Tongue (tissue), 3 donors: ENCODE results near the gene DNAJC16. TPM values are rescaled to one million over a fixed set of nuclear protein-coding genes. Genes with fewer than 3 reads are reported as not detected.

ENCODE experiments used
- DNase-seq: peaks from one replicate; pipeline ENCODE4 v3.0.0-alpha.2; 2015
- small RNA-seq: library from RNA; depleted of rRNA; stranded (forward); fragments of <200 nt; gene quantifications from one replicate; pipeline ENCODE3, GENCODE V24; 2014; ENCODE audit warnings: low replicate concordance
- total RNA-seq: library from RNA; depleted of rRNA; stranded (reverse); fragments of >200 nt; gene quantifications from one replicate; pipeline ENCODE4 v1.2.3, GENCODE V29; 2014

The DNAJC16 gene
- total RNA-seq, 1 donor from 2014 or later = 18.6 TPM

GRCh38 chr1:15620902-15621682 lies 94.4 kb downstream of the DNAJC16 start:
- no peak for DNase-seq

- DNase-seq = no peak
These were observed 95.3 kb downstream of the DNAJC16 start for GRCh38 chr1:15621975-15622374.

GRCh38 chr1:15622712-15623373 lies 96.2 kb downstream of the DNAJC16 start:
- DNase-seq = peak; percentile 46

- no peak for DNase-seq
These were observed 96.8 kb downstream of the DNAJC16 start for GRCh38 chr1:15623435-15623834.

GRCh38 chr1:15624133-15624714 lies 97.6 kb downstream of the DNAJC16 start:
- DNase-seq = no peak

- DNase-seq = peak; percentile 19
These were observed 98.6 kb downstream of the DNAJC16 start for GRCh38 chr1:15625056-15625917.

Small RNA genes within 50 kb of the gene (small RNA-seq; reads per million reads assigned to genes)
- gene CD24P1 (not detected), gene RNU7-179P (not detected), gene SCARNA21B (not detected)

Other genes starting within 250 kb of the DNAJC16 start
- gene EFHD2, start 117.0 kb upstream of the DNAJC16 start, total RNA-seq = 29.1 TPM
- not detected for gene CTRC, start 88.4 kb upstream of the DNAJC16 start, total RNA-seq
- gene CELA2A, start 70.1 kb upstream of the DNAJC16 start, total RNA-seq = not detected
- gene CELA2B, start 50.7 kb upstream of the DNAJC16 start, total RNA-seq = 0.41 TPM
- gene CASP9, start 2.6 kb upstream of the DNAJC16 start, total RNA-seq = 16.8 TPM
- gene AGMAT, start 58.2 kb downstream of the DNAJC16 start, total RNA-seq = 2.2 TPM
- 49.4 TPM for gene DDI2, start 90.6 kb downstream of the DNAJC16 start, total RNA-seq
- 55.1 TPM for gene PLEKHM2, start 157.5 kb downstream of the DNAJC16 start, total RNA-seq
- 2.9 TPM for gene SLC25A34, start 209.4 kb downstream of the DNAJC16 start, total RNA-seq
- gene TMEM82, start 215.7 kb downstream of the DNAJC16 start, total RNA-seq = not detected
- 22.4 TPM for gene FBLIM1, start 231.9 kb downstream of the DNAJC16 start, total RNA-seq